ENCODE measurements around the gene C16orf89.
A peak's percentile ranks its signal among the peaks of the same experiment; 100 is the strongest.

C16orf89 gene

DNA sequence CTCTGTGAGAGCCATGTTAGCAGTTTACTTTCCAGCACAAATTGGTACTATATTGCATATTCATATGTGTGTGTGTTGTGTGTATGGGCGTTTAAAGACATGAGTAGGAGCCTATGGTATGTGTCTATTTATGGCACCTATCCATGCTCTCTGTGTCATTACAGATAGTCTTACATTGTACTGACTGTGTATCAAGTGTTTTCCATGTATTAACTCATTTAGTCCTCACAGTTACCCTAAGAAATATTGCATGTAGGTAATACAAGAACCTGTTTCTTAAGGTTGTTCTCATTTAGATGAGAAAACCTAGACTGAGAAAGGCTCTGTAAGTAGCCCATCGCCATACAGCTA, 7.5 kb upstream of the C16orf89 start:
- H3K4me3 ChIP-seq (ENCODE audit: insufficient read length, low read depth), result no peak overlapping the region
- no peak for DNase-seq (ENCODE audit: low read depth, low spot score)
- no peak for TF ChIP-seq YY1 (IDR thresholded peaks at IDR 0.05; ENCODE audit: insufficient read depth, insufficient read length)
- TF ChIP-seq SUZ12 (IDR thresholded peaks at IDR 0.05; ENCODE audit: extremely low read depth, insufficient read depth, insufficient read length), result no peak
- no peak for TF ChIP-seq ZNF274 (IDR thresholded peaks at IDR 0.05; ENCODE audit: low read depth, low read length)

DNA sequence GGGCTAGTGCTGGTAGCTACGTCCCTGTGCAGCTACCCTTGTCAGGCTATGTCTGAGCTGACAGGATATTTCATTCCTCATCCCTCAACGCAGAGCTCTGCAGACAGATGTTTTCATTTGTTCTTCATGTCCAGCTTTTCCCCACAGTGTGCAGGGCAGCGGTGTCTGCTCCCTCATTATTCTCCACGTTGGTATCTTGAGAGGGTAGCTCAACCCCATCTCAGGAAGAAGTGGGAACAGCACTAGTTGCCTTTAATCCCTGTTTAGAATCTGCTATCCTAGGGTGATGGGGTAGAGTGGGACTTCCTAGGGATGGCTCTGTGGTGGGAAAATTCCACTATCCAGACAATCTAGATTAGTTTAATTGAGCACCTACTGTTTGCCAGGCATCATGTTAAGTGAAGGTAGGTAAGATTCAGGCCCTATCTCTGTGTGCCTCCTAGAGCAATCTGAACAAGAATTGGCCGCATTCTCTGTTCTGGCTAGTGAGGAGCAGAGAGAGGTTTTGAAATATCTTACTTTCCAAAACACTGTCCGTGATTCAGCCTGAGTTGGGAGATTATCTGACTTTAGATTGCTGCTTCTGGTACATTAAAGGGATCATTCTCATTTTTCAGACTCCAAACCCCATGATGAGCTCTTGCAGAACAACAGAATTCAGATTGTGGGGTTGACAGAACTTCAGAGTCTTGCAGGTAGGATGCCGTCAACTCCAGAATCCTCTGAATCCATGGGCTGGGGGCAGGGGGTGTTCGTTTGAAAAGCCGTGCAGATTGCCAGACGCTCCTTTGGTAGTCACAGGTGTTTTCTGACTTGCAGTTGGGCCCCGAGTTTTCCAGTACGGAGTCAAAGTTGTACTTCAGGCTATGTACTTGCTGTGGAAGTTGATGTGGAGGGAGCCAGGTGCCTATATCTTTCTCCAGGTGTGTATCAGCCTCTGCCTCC, 6.8 kb upstream of the C16orf89 start:
- Histone ChIP-seq H3K9me3 (ENCODE audit: insufficient read depth, low read length) (no peaks in the 10 kb centered on the region), H3K9ac (ENCODE audit: insufficient read length, low read depth) (peak overlapping the region; percentile 93), H3K36me3 (ENCODE audit: insufficient read depth, insufficient read length, low read length) (peaks cover 42% of the 10 kb centered on the region), H3K27me3 (ENCODE audit: insufficient read depth, insufficient read length) (no peaks in the 10 kb centered on the region), H3K4me1 (ENCODE audit: insufficient read depth, insufficient read length) (no peaks in the 10 kb centered on the region), H3K4me3 (ENCODE audit: insufficient read length, low read depth) (peak overlapping the region; percentile 91)
- DNase-seq (ENCODE audit: low read depth, low spot score), result no peak
- TF ChIP-seq ZNF274 (IDR thresholded peaks at IDR 0.05; ENCODE audit: low read depth, low read length), result no peak
- no peak for TF ChIP-seq YY1 (IDR thresholded peaks at IDR 0.05; ENCODE audit: insufficient read depth, insufficient read length)
- no peak for TF ChIP-seq SUZ12 (IDR thresholded peaks at IDR 0.05; ENCODE audit: extremely low read depth, insufficient read depth, insufficient read length)

More for the DNA sequence above, 7.5 kb upstream of the C16orf89 start:
- no peaks in the 10 kb centered on the region for H3K4me1 ChIP-seq (ENCODE audit: insufficient read depth, insufficient read length)
- H3K27me3 ChIP-seq (ENCODE audit: insufficient read depth, insufficient read length), result no peaks in the 10 kb centered on the region
- peaks cover 45% of the 10 kb centered on the region for H3K36me3 ChIP-seq (ENCODE audit: insufficient read depth, insufficient read length, low read length)
- no peaks in the 10 kb centered on the region for H3K9me3 ChIP-seq (ENCODE audit: insufficient read depth, low read length)
- no peak overlapping the region for H3K9ac ChIP-seq (ENCODE audit: insufficient read length, low read depth)

DNA sequence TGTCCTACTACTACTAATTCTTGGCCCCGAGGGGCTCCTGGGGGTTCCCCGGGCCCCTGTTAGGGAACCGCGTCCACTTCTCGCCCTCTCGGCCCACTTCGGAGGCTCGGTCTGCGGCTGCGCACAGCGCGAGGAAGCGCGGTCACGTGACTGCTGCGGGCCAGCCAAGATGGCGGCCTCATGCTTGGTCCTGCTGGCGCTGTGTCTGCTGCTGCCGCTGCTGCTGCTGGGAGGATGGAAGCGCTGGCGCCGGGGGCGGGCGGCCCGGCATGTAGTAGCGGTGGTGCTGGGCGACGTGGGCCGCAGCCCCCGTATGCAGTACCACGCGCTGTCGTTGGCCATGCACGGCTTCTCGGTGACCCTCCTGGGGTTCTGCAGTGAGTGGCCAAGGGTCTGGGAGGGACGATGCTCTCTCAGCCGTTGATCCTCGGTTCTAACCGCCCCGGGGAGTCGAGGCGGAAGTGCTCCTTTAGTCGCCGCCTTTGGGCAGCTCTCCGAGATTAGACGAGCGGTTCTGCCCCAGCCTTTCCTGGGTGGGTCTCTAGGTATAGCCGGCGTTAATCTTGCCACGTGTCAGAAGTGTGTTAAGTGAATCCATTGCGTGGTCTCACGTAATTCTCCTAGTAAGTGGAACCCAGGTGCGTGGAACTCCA, 6.1 kb upstream of the C16orf89 start, which contains the start of gene ALG1:
Gene ALG1 (plus strand): TSS at position 163 of the 653 bp plus-strand sequence. CDS start 7 bp downstream, at position 170.
- Histone ChIP-seq H3K36me3 (ENCODE audit: insufficient read depth, insufficient read length, low read length) (peaks cover 36% of the 10 kb centered on the region), H3K4me3 (ENCODE audit: insufficient read length, low read depth) (peak within 1 kb of the TSS; percentile 91), H3K9me3 (ENCODE audit: insufficient read depth, low read length) (no peaks in the 10 kb centered on the region), H3K27me3 (ENCODE audit: insufficient read depth, insufficient read length) (no peaks in the 10 kb centered on the region), H3K4me1 (ENCODE audit: insufficient read depth, insufficient read length) (no peaks in the 10 kb centered on the region), H3K9ac (ENCODE audit: insufficient read length, low read depth) (peak within 1 kb of the TSS; percentile 93)
- TF ChIP-seq ZNF274 (IDR thresholded peaks at IDR 0.05; ENCODE audit: low read depth, low read length), result no peak
- no peak for TF ChIP-seq SUZ12 (IDR thresholded peaks at IDR 0.05; ENCODE audit: extremely low read depth, insufficient read depth, insufficient read length)
- TF ChIP-seq YY1 (IDR thresholded peaks at IDR 0.05; ENCODE audit: insufficient read depth, insufficient read length), result peak; percentile 94
- DNase-seq (ENCODE audit: low read depth, low spot score), result peak; percentile 71

DNA sequence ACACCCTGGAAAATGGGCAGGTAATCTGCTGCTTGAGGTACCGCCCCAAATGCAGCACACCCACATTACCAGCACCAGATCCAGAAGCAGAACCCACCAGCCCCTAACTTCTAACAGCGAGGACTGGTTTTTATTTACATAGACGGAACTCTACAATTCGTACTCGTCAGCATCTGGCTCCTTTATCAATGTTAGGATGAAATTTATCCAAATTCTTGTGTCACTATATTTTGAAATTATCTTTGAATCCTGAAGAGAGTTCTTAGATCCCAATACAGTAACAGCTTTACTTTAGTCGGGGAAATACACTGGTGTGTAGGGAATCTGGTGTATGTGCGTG, 5.6 kb upstream of the C16orf89 start:
- H3K4me3 ChIP-seq (ENCODE audit: insufficient read length, low read depth), result peak overlapping the region; percentile 91
- H3K27me3 ChIP-seq (ENCODE audit: insufficient read depth, insufficient read length), result no peaks in the 10 kb centered on the region
- H3K36me3 ChIP-seq (ENCODE audit: insufficient read depth, insufficient read length, low read length), result peaks cover 33% of the 10 kb centered on the region
- H3K9ac ChIP-seq (ENCODE audit: insufficient read length, low read depth), result peak overlapping the region; percentile 93
- no peaks in the 10 kb centered on the region for H3K4me1 ChIP-seq (ENCODE audit: insufficient read depth, insufficient read length)
- DNase-seq (ENCODE audit: low read depth, low spot score), result no peak
- TF ChIP-seq SUZ12 (IDR thresholded peaks at IDR 0.05; ENCODE audit: extremely low read depth, insufficient read depth, insufficient read length) (no peak), YY1 (IDR thresholded peaks at IDR 0.05; ENCODE audit: insufficient read depth, insufficient read length) (no peak), ZNF274 (IDR thresholded peaks at IDR 0.05; ENCODE audit: low read depth, low read length) (no peak)
- H3K9me3 ChIP-seq (ENCODE audit: insufficient read depth, low read length), result no peaks in the 10 kb centered on the region

DNA sequence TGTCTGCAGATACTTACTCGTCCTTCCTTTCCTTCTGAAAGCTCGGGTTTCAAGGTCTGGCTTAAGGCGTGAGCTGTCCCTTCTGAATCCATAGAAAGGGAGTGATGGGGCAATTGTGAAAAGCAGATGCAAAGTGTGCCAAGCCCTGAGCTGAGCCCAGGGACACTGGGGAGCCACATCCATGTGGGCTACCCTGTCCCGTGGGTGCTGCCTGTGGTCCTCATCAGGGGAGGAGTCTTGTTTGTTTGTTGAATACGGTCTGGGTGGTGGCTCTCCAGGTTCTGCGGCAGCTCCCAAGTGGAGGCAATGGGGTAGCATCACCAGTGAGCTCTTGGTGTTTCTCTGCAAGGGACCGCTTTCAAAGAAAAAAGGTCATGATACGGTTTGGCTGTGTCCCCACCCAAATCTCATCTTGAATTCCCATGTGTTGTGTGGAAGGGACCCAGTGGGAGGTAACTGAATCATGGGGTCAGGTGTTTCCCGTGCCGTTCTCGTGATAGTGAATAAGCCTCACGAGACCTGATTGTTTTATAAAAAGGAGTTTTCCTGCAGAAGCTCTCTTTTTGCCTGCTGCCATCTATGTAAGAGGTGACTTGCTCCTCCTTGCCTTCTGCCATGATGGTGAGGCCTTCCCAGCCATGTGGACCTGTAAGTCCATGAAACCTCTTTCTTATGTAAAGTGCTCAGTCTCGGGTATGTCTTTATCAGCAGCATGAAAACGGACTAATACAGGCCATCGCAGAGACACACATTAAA, 4.9 kb upstream of the C16orf89 start:
- H3K4me1 ChIP-seq (ENCODE audit: insufficient read depth, insufficient read length), result peaks cover 4% of the 10 kb centered on the region
- no peaks in the 10 kb centered on the region for H3K27me3 ChIP-seq (ENCODE audit: insufficient read depth, insufficient read length)
- H3K9ac ChIP-seq (ENCODE audit: insufficient read length, low read depth), result no peak overlapping the region
- no peak for DNase-seq (ENCODE audit: low read depth, low spot score)
- TF ChIP-seq ZNF274 (IDR thresholded peaks at IDR 0.05; ENCODE audit: low read depth, low read length) (no peak), SUZ12 (IDR thresholded peaks at IDR 0.05; ENCODE audit: extremely low read depth, insufficient read depth, insufficient read length) (no peak)
- peaks cover 26% of the 10 kb centered on the region for H3K36me3 ChIP-seq (ENCODE audit: insufficient read depth, insufficient read length, low read length)
- H3K4me3 ChIP-seq (ENCODE audit: insufficient read length, low read depth), result no peak overlapping the region
- no peaks in the 10 kb centered on the region for H3K9me3 ChIP-seq (ENCODE audit: insufficient read depth, low read length)

DNA sequence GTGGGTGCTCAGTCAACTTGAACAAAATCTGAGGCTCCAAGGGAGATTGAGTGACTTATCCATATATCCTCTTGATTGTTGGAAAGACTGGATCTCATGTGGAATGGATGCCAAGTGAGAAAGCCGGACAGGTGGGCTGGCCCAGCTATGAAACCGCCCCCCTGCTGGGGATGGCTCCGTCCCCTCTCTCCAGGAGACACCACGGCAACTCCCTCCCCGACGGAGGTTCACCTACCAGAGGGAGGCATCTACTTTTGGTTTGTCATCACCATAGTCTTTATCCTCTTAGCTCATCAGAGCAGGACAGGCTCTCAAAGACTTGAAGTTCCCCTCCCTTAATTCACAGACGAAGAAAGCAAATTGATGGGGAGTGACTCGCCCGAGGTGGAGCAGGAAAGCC, 4.1 kb upstream of the C16orf89 start:
- Histone ChIP-seq H3K4me1 (ENCODE audit: insufficient read depth, insufficient read length) (peaks cover 8% of the 10 kb centered on the region), H3K9me3 (ENCODE audit: insufficient read depth, low read length) (no peaks in the 10 kb centered on the region), H3K9ac (ENCODE audit: insufficient read length, low read depth) (no peak overlapping the region), H3K36me3 (ENCODE audit: insufficient read depth, insufficient read length, low read length) (peaks cover 18% of the 10 kb centered on the region), H3K27me3 (ENCODE audit: insufficient read depth, insufficient read length) (no peaks in the 10 kb centered on the region), H3K4me3 (ENCODE audit: insufficient read length, low read depth) (no peak overlapping the region)
- no peak for DNase-seq (ENCODE audit: low read depth, low spot score)
- TF ChIP-seq SUZ12 (IDR thresholded peaks at IDR 0.05; ENCODE audit: extremely low read depth, insufficient read depth, insufficient read length), result no peak
- TF ChIP-seq ZNF274 (IDR thresholded peaks at IDR 0.05; ENCODE audit: low read depth, low read length), result no peak
- TF ChIP-seq YY1 (IDR thresholded peaks at IDR 0.05; ENCODE audit: insufficient read depth, insufficient read length), result no peak
